Ishikawa (cell line): Measurements from ENCODE around the gene KNDC1.
A peak's percentile ranks its signal among the peaks of the same experiment; 100 is the strongest.

Source experiments
- CEBPB ChIP-seq: IDR thresholded peaks from 2 replicates; pipeline ENCODE4 v1.6.1; 2012
- CREB1 ChIP-seq: IDR thresholded peaks from 2 replicates; pipeline ENCODE4 v1.6.1; 2012; ENCODE audit warnings: low read depth
- EGR1 ChIP-seq: IDR thresholded peaks from 2 replicates; pipeline ENCODE4 v1.6.1; 2012
- EP300 ChIP-seq: IDR thresholded peaks from 2 replicates; pipeline ENCODE4 v1.6.1; 2012; ENCODE audit warnings: borderline replicate concordance
- FOXM1 ChIP-seq: IDR thresholded peaks from 2 replicates; pipeline ENCODE4 v1.6.1; 2012; ENCODE audit warnings: low read depth, borderline replicate concordance
- MAX ChIP-seq: IDR thresholded peaks from 2 replicates; pipeline ENCODE4 v1.6.1; 2012
- NFIC ChIP-seq: IDR thresholded peaks from 2 replicates; pipeline ENCODE4 v1.6.1; 2012
- RAD21 ChIP-seq: IDR thresholded peaks from 2 replicates; pipeline ENCODE4 v1.6.1; 2012; ENCODE audit warnings: low read depth
- REST ChIP-seq: IDR thresholded peaks from 2 replicates; pipeline ENCODE4 v1.6.1; 2012; ENCODE audit warnings: low read depth, mild to moderate bottlenecking
- TAF1 ChIP-seq: IDR thresholded peaks from 2 replicates; pipeline ENCODE4 v1.6.1; 2012; ENCODE audit warnings: low read depth, mild to moderate bottlenecking
- TCF12 ChIP-seq: IDR thresholded peaks from 2 replicates; pipeline ENCODE4 v1.6.1; 2012; ENCODE audit warnings: low read depth
- TEAD4 ChIP-seq: IDR thresholded peaks from 2 replicates; pipeline ENCODE4 v1.6.1; 2012
- USF1 ChIP-seq: IDR thresholded peaks from 2 replicates; pipeline ENCODE4 v1.6.1; 2012
- YY1 ChIP-seq: IDR thresholded peaks from 2 replicates; pipeline ENCODE4 v1.6.1; 2012; ENCODE audit warnings: low read depth
- ZBTB7A ChIP-seq: IDR thresholded peaks from 2 replicates; pipeline ENCODE4 v1.6.1; 2012; ENCODE audit warnings: low read depth

Gene KNDC1

GRCh38 chr10:133134411-133135115, 25.5 kb upstream of the KNDC1 start:
- TF ChIP-seq USF1 (peak; percentile 78; the same call in 1 of the 2 replicates), FOXM1 (no peak)

GRCh38 chr10:133135116-133135465, 24.9 kb upstream of the KNDC1 start:
- TF ChIP-seq NFIC = no peak
- no peak for TF ChIP-seq EP300
- TF ChIP-seq TAF1 = no peak
- no peak for TF ChIP-seq REST
- TF ChIP-seq RAD21 = no peak
- TF ChIP-seq USF1 = no peak; the same call in 1 of the 2 replicates
- TF ChIP-seq ZBTB7A = no peak
- no peak for TF ChIP-seq TEAD4
- TF ChIP-seq CREB1 = no peak
- no peak for TF ChIP-seq MAX
- no peak for TF ChIP-seq YY1
- TF ChIP-seq EGR1 = no peak
- no peak for TF ChIP-seq CEBPB
- no peak for TF ChIP-seq TCF12
- no peak for TF ChIP-seq FOXM1

- no peak for TF ChIP-seq MAX
- TF ChIP-seq CEBPB = no peak
- no peak for TF ChIP-seq NFIC
- TF ChIP-seq RAD21 = no peak
- TF ChIP-seq ZBTB7A = no peak
- no peak for TF ChIP-seq USF1
- TF ChIP-seq EP300 = no peak
- no peak for TF ChIP-seq TAF1
- TF ChIP-seq CREB1 = no peak
- TF ChIP-seq TEAD4 = no peak
- TF ChIP-seq FOXM1 = no peak
Measured at GRCh38 chr10:133139551-133140065, 20.4 kb upstream of the KNDC1 start.

- TF ChIP-seq CEBPB = no peak
- TF ChIP-seq EGR1 = no peak
- no peak for TF ChIP-seq MAX
- TF ChIP-seq RAD21 = no peak
- TF ChIP-seq CREB1 = no peak
- TF ChIP-seq REST = no peak
- no peak for TF ChIP-seq TEAD4
- no peak for TF ChIP-seq TAF1
- no peak for TF ChIP-seq YY1
- TF ChIP-seq TCF12 = no peak
- TF ChIP-seq FOXM1 = no peak
- no peak for TF ChIP-seq NFIC
- TF ChIP-seq ZBTB7A = no peak
- no peak for TF ChIP-seq EP300
Measured at GRCh38 chr10:133140417-133141143, 19.4 kb upstream of the KNDC1 start.
